ENCODE results near the gene ZFYVE27.

Gene ZFYVE27

DNA sequence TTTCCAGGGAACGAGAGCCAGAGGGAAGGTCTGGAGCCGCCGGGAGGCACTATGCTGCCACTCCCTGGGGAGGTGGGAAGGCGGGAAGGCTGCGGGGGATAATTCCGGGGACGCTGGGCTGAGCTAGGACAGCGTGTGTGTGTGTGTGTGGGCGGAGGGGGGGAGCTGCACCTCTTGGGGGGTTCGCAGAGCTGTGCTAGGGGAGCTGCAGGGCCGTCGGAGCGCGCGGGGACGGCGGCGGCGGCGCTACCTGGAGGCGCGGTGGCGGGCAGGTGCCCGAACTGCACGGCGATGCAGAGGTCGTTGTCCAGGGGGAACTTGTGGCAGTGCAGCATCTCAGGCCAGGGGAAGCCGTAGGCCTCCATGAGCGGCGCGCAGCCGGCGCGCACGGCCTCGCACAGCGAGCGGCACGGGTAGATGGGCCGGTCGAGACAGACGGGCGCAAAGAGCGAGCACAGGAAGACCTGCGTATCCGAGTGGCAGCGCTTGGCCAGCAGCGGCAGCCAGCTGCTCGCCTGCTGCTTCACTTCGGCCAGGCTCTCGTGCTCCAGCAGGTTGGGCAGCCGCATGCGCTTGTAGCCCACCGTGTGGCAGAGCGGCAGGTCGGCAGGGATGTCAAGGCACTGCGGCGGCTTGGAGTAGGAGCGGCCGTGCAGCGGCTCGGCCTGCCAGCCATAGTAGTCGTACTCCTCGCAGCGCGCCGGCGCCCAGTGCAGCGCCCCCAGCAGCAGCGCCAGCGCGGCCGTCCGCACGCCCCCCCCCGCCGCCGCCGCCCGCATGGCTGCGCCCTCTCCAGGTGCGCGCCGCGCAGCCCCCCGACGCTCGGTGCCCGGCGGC, 34.3 kb downstream of the ZFYVE27 start:
- DNase-seq (ENCODE audit: low read depth): no peak

GRCh38 chr10:97771913-97772823, 35.2 kb downstream of the ZFYVE27 start, which contains the start of gene SFRP5:
SFRP5 (minus strand) TSS chr10:97771999; CDS start chr10:97771833, 166 bp downstream.
- no peak for DNase-seq (ENCODE audit: low read depth)

- DNase-seq (ENCODE audit: low read depth): no peak
Observed at GRCh38 chr10:97773096-97773495, 36.2 kb downstream of the ZFYVE27 start.

DNA sequence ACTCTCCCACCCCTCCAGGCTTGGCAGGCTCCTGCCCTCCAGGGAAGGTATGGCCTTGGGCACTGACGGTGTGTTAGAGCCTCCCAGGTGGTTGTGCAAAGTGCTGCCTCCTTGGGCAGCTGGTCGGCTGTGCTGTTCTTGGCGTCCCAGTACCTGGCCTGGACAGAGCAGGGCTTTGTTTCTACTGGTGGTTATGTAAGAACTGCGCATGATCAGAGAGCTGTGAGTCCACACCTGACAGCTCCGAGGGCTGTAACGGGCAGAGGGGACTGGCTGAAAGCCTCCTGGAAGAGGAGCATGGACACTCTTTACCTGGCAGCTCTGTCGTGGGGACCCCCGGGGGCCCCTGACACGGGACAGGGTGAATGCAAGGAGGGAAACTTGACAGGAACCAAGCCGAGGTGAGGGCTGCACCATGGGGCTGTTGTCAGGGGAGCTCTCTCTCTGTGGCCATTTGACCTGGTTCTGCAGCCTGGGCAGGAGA, 37.9 kb downstream of the ZFYVE27 start:
- no peak for DNase-seq (ENCODE audit: low read depth)

GRCh38 chr10:97777143-97777542, 40.2 kb downstream of the ZFYVE27 start:
- DNase-seq (ENCODE audit: low read depth): no peak

GRCh38 chr10:97778452-97779302, 41.7 kb downstream of the ZFYVE27 start:
- DNase-seq (ENCODE audit: low read depth): no peak

- DNase-seq (ENCODE audit: low read depth): no peak
Observed at GRCh38 chr10:97779492-97779891, 42.6 kb downstream of the ZFYVE27 start.

GRCh38 chr10:97779975-97780374, 43.0 kb downstream of the ZFYVE27 start:
- no peak for DNase-seq (ENCODE audit: low read depth)

DNA sequence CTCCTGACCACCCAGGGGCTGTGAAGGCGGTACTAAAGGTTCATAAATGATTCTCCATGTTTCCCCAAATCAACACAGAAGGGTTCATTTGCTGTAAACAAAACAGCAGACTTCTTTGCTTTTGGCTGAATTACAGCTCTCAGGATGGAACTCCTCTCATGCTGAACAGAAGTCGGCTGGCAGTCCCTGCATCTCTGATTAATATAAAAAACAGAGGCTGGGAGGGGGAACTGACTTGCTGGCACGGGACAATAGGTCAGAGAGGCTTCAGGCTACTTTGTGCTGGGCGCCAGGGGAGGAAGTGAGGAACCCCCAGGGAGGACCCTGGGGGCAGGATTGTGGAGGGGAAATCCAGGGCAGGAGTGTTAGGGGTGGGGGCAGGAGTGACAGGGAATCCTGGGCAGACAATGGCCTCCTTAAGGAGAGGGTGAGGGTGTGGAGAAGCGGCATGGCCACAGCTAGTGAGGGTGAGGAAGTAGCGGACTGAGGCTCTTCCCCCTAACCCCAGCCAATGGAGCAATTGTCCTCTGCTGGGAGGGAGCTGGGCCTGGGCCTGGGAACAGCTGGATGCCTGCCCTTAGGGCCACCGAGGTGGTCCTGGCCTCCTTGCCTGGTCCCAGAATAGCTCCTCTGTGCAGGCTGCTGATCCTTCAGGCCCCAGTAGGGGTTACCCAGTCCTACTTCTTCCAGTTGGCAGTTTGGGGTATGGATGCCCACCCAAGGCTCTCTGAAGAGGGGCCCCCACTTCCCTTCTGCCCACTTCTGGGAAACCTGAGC, 44.1 kb downstream of the ZFYVE27 start:
- no peak for DNase-seq (ENCODE audit: low read depth)

DNA sequence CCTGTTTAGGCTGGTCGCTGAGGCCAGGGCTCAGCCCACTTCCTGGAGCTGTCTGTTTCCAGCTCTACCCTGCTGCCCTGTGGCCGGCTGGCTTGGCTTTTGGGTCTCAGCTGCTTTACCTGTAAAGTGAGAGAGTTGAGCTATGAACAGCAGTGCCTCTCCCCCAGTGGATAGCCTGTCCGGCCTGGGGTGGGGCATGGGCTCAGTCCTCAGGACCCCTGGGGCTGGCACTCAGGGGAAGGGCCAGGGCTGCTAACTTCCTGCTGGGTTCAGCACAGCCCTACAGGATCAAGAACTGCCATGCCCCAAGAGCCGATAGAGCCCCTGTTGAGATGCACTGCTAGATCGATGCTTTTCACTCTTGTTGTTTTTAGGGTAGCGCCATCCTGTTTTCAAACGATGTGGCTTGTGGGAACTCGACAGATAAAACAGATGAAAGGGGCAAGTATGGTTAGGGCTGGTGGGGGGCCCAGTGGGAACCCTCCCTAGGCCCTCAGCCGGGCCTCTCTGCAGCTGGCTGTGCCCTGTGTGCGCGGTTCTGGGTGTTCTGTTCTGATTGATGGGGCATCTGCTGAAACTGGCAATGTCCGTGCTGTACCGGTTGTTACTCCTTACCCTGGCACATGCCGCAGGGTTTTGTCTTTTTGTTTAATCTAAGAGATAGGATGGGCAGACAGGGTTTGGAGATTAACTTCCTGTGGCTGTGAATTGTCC, 44.8 kb downstream of the ZFYVE27 start:
- DNase-seq (ENCODE audit: low read depth): no peak

GRCh38 chr10:97782455-97783228, 45.7 kb downstream of the ZFYVE27 start:
- DNase-seq (ENCODE audit: low read depth): no peak

DNA sequence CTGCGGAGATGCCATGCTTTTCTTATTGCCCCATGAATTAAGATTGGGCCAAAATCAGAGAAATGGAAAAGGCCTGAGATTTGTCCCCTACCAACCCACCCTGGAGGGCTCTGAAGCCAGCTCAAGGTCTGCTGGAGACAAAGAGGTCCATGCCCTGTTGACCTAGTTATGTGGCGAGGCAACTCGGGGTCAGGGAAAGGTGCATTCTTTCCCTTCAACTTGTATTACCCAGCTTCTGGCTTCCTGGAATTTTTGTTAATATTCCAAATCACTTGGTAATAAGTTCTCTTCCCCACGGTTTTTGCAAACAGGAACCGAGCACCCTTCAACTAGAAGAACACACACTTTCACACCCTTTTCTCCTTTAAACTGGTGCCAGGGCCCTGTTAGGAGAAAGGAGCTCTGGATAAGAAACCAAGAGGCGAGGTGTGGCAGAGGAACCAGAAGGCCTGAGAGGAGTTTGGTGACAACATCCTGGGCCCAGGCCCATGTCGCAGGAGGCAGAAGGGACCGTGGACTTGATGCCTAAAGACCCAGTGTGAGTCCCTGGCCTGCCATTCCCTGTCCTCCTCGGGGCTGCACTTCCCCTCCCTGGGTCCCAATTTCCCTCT, 47.4 kb downstream of the ZFYVE27 start:
- DNase-seq (ENCODE audit: low read depth): no peak

DNA sequence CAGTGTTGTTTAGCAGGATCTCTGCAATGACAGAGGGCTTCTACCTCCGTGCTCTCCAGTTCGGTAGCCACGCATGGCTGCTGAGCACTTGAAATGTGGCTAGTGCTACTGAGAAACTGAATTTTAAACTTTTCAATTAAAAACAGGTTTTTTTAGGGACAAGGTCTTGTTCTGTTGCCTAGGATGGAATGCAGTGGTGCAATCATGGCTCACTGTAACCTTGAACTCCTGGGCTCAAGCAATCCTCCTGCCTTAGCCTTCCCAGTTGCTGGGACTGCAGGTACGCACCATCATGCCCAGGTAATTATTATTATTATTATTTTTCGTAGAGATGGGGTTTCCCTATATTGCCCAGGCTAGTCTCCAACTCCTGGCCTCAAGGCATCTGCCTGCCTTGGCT, 48.3 kb downstream of the ZFYVE27 start:
- DNase-seq (ENCODE audit: low read depth): no peak

DNA sequence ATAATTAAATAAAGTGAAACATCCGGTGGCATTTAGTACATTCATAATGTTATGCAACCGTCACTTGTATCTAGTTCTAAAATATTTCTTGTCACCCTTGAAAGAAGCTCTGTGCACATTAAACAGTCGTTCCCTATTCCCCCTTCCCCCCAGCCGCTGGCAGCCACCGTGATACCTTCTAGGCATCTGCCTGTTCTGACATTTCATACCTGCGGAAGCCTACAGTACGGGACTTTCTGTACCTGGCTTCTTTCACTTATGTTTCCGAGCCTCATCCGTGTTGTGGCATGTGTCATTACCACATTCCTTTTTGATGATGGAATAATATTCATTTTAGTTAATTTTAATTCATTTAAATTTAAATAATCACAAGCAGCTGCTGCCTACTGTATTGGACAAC, 48.8 kb downstream of the ZFYVE27 start:
- DNase-seq (ENCODE audit: low read depth): no peak

DNA sequence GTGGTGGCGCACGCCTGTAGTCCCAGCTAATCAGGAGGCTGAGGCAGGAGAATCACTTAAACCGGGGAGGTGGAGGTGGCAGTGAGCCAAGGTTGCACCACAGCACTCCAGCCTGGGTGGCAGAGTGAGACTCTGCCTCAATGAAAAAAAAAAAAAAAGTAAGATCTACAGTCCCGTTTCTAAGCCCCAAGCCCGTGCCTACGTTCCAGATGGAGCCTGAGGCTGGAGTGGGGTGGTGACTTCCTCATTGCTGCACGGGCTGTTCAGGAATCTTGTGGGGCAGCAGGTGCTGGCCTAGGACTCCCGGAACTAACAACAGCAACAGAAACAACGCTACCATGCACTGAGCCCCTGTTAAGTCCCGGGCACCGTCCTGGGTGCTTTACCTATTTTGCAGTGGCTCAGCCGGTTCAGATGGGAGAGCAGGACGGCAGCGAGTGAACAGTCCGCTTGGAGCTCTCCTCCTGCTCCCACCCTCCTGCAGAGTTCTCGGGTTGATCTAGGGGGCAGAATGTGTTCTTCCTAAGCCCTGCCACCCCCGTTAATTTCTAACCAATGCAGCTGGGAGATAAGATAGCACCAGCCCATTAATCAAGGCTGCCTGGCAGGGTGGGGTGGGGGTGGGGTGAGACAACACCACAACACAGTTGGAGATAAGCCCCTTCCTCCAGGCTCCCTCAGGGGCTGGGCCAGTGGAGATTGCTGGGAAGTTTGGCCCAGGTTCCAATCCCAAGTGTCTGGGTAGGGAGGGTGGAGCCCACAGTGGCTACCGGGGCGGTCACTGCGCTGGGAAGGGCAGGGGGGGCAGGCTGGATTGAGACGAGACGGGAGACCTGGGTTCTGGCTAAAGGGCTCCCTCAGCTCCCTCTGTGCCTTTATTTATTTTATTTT, 51.9 kb downstream of the ZFYVE27 start:
- no peak for DNase-seq (ENCODE audit: low read depth)

GRCh38 chr10:97789770-97790397, 53.0 kb downstream of the ZFYVE27 start:
- no peak for DNase-seq (ENCODE audit: low read depth)

All from stimulated activated CD8-positive, alpha-beta memory T cell treated with anti-CD3 and anti-CD28 coated beads, Interleukin-4, amount 100 ng/mL, for 24 hours (primary cell).